ENCODE data around the gene FANCG.
A peak's percentile ranks its signal among the peaks of the same experiment; 100 is the strongest.

FANCG gene

DNA sequence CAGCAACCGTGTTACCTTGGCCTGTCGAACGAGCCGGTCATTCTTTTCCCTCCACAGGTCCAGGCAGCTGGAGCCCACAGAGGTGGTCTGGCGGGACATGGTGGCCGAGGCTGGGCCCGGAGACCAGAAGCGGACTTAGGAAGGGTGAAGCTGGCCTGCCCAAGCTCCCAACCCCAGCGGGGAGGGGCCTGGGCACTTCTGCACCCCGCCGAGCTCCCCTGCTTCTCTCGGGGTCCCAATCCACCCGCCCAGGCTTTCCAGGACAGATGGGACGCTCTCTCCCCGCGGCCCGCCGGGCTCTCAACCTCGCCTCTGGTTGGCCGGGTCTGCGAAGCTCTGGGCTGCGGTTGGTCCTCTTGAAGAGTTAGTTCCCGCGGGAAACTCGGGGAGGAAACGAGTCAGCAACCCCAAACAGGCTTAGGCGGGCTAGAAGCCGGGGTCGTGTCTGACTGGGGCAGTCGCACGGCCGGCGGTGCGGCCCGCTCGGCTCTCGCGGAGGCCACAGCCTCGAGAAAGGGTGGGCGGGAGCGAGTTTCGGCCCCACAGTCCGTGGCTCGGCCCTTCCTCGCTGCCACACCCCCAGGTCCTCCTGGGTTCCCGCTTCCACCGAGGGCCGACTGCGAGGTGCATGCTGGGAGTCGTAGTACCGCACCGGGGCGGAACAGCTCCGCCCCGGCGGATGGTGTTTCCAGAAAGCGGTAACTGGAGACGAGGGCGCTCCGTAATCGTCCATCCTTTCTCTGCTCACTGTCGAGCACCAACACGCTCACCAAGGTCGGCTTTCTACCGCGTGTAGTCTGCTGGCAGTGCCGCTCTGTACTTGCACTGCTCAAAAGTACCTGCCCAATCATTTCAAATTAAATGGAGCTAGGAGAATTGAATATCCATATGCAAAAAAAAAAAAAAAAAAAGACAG is at the start of gene FANCG:
TSS of gene FANCG (minus strand) at position 517 of the 916 bp plus-strand sequence. CDS start at position 99, 418 bp downstream.
- peak; percentile 69 for DNase-seq (ENCODE audit: low read depth, low spot score)

DNA sequence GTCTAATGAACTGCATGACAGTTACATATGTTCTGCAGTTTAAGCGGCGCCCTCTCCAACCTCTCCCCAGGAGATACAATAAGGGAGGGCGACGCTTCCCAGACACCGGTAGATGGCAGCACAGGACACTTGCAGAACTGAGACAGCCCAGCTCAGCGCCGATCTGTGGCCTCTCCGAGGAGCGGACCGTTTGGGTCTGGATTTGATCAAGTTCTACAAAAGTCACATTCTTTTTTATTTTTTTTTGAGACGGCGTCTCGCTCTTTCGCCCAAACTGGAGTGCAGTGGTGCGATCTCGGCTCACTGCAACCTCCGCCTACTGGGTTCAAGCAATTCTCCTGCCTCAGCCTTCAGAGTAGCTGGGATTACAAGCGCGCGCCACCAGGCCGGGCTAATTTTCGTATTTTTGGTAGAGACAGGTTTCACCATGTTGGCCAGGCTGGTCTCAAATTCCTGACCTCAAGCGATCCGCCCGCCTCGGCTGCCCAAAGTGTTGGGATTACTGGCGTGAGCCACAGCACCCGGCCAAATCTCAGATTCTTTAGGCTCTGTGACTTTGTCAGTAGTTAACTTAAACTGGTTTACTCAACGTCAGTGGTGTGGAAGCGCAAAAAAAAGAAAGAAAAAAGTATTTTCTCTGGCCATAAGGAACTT is 37.3 kb upstream of the FANCG start:
- no peak for DNase-seq (ENCODE audit: low read depth, low spot score)

DNA sequence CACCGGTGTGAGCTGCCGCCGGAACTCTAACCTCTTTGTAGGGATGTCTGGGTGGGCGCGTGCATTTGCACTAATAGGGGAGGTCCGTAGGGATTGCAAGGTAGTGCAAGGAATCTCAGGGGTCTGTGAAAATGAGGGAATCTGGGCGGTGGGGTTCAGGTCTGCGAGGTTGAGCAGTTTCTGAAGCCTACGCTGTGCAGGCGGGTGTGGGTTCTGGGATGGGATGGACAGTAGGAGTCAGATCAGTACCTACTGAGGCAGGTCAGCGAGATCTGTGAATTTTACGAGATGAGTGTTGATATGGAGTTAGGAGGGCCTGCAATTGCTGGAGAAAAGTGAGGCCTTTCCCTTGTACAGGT is 36.8 kb upstream of the FANCG start:
- no peak for DNase-seq (ENCODE audit: low read depth, low spot score)

DNA sequence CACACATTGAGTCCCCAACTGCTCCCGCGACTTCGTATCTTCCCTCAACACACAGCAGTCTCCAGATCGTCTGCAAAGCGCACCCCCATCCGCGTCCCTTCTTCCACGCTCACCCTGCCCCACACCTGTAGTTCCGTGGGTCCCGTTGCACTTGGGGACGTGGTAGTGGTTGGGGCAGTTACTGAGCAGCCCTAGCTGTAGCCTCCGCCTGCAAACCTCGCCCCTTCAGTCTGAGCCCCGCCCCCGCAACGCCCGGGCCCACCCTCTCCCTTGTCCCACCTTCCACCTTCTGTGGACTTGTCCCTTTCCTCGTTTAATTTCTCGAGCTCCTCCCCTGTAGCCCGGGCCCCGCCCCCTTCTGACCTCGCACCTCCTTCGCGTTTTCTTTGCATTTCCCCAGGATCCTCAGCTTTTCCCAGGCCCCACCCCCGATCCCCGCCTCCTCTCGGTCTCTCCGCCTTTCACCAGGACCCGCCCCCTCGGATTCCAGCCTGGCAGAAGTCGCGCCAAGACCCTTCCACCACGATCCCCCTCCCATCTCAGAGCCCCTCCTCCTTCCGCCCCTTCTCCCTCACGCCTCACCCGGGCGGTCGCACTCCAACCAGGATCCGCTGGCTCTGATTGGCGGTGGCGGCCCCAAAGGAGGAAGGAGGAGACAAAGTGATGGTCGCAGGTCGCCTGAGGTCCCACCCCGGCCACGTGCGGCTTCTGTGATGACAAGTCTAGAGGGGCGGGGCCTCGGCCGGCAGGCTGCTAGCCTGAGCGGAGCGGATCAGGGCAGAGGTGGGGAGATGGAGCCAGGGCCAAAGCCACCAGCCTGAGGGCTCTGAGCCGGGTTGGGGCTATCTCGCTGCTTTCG is 36.2 kb upstream of the FANCG start, which contains the start of gene ATOSB:
TSS of gene ATOSB (minus strand) at position 183 of the 859 bp plus-strand sequence. CDS start 7,588 bp downstream, outside the sequence.
- peak; percentile 90 for DNase-seq (ENCODE audit: low read depth, low spot score)

DNA sequence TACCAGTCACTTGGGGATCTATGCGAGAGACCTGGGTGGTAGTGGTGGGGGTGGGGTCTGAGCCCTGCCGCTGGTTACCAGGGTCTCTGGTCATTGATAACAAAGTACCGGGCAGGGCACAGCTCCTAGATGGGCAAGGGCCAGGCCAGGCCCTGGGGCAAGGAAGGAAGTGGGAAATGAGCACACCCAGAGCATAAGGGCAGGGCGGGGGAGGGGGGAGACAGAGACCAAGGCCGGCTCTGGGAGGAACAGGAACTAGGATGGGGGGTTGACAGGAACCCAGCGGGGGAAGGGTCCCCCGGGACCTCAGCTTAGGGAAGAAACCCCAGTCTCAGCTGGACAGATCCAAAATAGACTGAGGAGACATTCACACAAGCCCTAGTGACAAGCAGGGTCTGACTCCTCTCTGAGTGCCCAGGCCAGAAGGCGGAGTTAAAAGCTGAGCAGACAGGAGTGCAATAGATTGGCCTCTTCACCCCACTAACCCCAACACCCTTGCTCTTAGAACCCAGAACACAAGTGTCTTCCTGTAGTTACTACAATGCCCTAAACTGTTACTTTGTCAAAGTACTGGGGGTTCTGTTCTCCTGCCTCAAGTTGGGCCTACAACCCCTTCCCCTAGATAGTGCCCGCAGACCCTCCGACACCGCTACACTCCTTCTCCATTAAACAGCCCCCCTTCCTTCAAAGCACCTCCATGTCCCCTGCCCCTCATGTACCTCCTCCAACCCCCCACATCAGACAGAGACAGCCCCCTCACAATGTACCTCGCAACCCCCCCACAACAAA is 35.3 kb upstream of the FANCG start:
- DNase-seq (ENCODE audit: low read depth, low spot score), result no peak

DNA sequence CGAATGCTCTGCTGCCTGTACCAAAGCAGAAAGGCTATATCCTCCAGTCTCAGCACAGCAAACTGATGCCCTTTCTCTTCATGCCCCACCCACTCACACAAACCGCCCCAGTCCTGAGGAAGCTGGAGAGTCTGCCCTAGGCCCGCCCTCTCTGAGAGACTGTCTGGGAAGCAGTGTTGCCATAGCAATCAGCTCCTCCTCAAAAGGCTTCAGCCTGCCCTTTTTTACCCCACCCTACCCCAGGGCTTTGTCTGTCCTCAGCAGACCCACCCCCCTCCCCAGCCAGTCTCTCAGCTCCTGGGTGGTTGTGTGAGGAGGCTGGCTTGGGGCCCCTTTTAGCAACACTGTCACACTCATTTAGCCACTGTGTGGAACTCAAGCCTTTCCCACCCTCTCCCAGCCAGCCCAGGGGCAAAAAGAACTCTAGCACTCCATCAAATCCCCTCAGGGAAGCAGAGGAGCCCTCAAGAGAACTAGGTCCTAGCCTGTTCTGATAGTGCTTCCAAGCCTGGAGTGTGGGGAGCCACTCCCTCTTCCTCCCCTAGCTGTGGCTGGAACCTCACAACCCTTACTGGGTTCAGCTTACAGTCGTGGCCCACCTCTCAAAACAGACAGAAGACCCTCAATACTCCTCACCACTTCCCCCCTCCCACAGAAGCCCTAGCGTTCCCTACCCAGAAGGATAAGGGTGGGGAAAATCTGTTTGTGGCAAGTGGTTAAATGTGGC is 34.5 kb upstream of the FANCG start:
- no peak for DNase-seq (ENCODE audit: low read depth, low spot score)

DNA sequence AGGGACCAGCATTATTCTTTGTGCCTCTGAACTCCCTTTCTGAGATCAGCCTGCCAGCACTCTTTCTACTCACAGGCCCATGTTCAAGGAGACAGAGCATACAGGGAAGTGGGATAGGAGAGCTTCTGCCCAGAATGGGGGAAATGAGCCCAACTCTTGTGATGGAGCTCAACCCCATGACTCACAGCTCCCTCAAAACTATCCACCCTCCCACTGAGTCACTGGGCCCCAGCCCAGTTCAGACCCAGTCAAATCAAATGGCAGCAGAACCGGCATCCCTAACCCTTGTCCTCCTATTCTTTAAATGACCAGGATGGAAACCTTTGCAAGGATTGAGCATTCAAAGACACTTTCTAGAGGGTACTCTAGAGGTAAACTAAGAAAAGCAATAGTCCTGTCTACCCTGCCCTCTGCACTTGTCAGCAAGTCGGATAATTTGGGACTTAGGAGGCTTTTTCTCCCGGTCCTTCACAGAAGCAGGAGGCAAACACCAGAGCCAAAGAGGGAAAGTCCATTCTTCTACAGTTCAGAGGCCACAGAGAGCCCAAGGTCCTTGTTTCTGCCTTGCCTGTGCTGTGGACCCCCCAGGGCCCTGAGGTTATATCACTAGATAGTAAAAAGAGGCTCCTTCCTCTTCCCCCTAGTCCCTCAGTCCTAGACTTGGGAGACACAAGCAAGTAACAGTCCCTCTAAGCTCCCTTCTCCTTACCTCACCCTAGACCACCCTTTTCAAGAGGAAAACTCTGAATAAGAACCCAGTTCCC is 32.7 kb upstream of the FANCG start:
- DNase-seq (ENCODE audit: low read depth, low spot score), result no peak

DNA sequence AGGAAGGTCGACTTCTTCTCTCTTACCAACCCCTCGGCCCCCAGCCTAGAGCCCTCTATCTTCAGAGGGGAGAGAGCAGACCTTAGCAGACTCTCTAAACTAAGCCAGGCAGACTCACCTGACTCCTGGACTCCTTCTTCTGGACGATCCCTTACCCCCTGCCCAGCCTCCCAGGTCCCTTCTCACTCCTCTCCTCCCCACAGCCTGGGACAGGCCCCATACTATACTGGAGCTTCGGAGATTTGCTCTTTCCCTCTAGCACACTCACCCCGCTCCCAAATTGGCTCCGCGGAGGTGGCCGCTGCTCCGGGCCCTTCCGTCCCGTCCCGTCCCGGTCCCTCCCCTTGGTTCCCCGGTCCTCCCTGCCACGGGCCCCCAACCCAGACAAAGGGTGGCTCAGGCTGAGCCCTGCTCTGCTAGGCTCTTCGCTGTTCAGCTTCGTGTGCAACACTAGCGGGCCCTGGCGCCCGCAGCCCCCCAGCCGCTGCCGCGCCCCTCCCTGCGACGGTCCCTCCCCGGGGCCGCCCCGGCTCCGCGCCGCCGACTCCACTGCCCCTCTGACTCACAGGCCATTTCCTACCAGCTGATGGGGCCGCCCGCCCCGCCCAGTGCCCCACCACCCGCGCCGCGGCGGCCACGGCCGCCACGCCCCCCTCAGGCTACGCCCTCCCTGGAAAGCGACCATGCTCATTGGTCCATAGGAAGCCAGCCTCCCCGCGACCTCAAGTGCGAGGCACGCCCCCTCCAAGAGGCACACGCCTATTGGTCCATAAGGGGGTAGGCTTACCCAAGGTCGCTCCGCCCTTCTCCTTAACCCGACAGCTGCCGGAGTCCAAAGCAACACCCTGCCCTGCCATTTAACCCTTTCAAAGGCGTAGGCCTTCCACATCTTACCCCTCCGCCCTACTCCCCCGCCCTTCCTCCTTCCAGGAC is 31.5 kb upstream of the FANCG start:
- DNase-seq (ENCODE audit: low read depth, low spot score), result peak; percentile 98

DNA sequence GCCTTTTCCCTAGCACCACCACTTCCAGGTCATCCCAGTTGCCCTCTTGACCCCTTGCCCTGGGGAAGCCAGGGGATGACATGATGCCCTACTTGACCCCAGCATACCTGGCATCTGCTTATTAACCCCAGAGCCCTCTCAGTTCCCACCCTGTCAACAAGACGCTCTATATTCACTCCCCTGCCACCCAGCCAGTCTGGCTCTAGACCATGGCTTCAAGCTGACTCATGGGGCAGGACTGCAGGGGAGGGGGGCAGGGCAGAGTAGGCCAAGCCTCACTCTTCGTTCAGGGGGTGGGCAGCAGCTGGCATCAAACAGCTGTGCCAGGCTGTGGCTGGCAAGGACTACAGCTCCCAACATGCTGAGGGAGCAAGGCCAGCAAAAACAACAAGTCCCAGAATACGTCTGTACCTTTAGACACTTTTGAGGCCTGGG is 30.6 kb upstream of the FANCG start:
- no peak for DNase-seq (ENCODE audit: low read depth, low spot score)

DNA sequence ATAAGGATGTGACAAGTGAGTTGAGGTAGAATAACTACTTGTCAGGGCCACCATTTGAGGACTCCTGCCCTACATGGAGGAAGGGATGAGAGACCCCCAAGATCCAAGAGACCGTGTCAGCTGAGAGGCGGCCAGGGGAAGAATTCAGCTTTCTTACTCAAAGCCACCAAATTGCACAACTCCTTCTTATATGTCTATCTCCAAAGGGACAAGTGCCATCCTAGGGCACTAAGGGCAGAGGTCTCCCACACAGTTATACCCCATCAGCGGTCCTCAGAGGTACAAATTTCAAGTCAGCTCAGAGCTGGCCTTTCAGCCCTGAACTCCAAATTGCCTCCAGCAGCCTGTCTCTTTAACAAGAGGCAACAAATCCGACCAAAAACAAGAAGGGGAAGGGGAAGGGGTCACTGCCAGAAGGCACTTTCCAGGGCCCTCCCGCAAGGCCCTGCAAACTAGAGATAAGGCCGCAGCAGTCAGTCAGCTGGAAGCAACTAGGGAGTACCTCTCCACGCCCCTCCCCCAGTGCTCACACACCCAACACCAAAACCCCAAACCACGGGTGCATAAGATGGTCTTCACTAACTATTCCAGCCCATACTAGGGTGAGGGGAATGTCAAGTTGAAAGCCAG is 29.3 kb upstream of the FANCG start:
- no peak for DNase-seq (ENCODE audit: low read depth, low spot score)

DNA sequence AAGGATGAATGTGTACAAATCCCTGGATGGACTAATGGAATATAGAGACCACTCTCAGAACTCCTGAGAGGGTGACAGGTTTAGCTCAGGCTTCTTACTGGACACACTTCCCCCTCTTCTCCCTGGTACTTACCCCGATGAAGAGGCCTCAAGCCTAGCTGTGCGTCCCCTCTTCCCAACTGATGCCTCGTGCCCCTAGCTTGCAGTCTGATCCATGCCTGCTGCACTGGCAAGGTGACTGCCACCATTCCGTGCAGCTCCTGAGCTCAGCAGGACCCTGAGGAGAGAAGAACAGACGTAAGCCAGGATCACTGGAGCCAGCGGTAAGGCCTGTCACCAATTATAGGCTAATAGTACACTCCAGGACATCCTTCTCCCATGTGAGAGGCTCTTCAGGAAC is 28.7 kb upstream of the FANCG start:
- no peak for DNase-seq (ENCODE audit: low read depth, low spot score)

DNA sequence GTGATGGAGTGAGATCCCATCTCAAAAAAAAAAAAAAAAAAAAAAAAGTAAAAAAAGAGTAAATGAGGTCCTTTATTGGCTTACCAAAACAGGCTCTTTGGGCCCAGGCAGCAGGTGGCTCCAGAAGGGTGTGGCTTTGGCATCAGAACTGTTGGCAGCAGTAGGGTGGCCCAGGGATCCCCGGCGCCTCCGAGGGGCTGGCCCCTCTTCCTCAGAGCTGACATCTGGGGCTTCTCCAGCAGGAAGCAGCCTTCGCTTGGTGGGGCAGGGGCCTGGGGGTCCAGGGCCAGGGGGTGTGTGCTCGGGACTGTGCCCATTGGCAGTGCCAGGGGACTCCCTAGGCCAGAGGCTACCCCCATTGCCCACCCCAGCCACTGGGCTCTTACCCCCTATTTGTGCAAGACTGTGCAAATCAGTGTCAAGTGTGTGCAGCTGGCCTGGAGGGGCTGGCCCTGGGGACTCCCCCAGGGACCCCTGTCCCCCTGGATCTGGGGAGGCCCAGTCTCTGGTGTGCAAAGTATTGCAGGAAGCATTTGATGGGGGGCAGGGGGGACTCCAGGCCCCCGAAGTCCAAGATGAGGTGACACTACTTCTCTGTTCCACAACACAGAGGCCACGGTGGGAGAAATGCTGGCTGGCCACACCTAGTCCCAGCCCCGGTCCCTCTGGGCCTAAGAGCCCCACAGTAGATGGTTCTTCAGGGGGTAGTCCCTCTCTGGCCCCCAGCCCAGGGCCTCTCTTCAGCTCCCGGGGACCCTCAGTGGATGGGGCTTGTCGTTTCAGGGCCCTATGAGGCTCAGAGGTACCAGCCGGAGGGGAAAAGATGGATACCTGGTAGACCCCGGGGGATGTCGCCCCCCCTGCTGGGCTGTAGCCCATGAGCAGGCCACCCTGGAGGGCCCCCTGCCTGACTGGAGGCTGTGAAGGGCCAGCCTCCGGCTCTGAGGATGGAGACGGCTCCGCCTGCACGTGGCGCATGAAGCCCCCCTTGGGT is 27.9 kb upstream of the FANCG start:
- no peak for DNase-seq (ENCODE audit: low read depth, low spot score)

DNA sequence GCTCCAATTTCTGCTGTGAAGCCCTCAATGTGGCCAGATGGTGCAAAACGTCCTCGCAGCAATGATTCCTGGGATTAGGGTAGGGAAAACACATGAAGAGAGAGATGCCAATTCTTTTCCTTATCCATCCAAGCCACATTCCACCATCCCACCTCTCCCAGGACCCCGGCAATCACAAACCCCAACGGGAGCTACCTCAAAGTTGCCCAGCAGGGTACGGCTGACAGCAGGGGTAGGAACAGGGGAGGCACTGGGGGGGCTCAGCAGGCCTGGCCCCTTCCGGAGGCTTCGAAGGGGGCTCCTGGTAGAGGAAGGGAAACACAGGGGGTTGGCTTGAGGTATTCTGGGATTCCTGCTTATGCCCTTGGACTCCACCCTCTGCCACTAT is 26.6 kb upstream of the FANCG start:
- no peak for DNase-seq (ENCODE audit: low read depth, low spot score)

DNA sequence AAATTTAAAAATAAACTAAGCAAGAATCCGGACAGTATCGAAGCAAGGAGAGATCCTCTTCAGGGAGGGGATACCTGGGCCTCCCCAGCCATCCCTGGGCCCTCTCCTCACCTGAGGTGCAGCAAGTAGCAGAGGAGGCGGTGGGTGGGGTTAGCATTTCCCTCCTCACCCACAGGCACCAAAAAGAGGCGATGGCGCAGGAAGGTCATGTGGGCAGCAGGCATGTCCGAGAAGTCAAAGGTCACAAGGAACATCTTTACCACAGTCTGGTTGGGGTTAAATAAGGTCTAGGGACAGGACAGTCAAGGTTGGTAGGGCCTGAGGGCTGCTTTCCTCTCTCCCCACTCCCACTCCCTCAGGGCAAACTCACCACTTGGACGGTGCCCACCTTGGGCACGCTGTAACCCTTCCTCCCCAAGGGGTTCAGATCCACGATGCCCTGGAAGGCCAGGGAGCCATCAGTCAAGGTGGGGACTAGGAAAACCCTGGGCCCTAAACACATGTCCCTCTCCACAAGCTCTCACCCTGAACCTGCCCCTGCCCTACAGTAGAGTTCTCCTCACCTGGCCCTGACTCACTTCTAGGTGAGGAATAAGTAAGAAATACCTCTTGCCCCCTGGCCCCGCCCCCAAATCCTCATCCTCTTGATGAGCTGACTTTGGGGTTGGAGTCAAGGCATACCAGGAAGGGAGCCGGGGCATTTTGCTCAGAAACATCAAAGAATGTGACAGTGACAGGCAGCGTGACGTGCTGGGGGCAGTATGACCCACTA is 26.0 kb upstream of the FANCG start:
- no peak for DNase-seq (ENCODE audit: low read depth, low spot score)

DNA sequence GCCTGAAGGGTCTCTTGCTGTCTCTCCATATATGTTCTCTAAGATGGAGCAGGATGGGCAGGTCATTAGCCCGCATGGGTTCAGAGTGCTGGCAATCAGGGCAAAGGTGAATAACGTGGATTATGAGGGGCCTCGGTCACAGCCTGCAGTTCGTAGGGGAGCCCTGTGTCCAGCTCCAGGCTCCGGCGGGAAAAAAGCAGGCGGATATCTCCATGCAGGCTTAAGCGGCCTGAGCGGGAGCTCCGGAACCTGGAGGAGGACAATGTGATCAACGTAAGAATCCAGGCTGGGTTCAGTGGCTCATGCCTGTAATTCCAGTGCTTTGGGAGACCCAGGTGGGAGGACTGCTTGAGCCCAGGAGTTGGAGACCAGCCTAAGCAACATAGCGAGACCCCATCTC is 25.4 kb upstream of the FANCG start:
- no peak for DNase-seq (ENCODE audit: low read depth, low spot score)

DNA sequence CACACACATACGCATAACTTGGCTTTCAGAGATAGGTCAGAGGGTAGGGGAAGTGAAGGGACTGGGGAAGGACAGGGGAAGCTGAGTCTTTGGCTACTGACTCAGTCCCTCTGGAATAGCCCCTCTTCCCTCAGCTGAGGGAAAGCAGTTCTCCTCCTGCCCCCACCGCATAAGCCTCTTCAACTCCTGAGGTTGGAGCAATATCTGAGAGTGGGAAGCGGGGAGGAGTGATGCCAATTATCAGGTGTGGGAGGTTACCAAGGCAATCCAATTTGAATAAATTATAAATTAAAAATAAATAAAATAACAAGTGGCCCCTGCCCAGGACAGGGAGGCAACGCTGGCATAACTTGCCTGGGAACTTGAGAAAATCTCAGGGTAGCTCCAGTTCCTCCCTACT is 24.8 kb upstream of the FANCG start:
- DNase-seq (ENCODE audit: low read depth, low spot score), result no peak
